DMS153 (cell line): Measurements from ENCODE around the gene AGRN.
"Not testable (repeated sequence)": the region's sequence is repeated elsewhere in the genome, so short reads cannot be mapped to it uniquely, and the experiment has no call there.

Experiments
- DNase-seq: peaks from one replicate; lab custom pipeline; 2025; lab: John Stamatoyannopoulos, UW

The AGRN gene

GRCh38 chr1:1001057-1001783 lies 18.7 kb upstream of the AGRN start:
- no peak for DNase-seq

- DNase-seq = no peak
Measured at GRCh38 chr1:1003618-1004419, 16.1 kb upstream of the AGRN start.

- DNase-seq = no peak
Measured at GRCh38 chr1:1004420-1004779, 15.5 kb upstream of the AGRN start.

GRCh38 chr1:1004780-1005697 lies 14.9 kb upstream of the AGRN start:
- peak; percentile 49 for DNase-seq

- DNase-seq = no peak
Measured at GRCh38 chr1:1005774-1006304, 14.1 kb upstream of the AGRN start.

GRCh38 chr1:1006305-1007159 lies 13.4 kb upstream of the AGRN start:
- DNase-seq = no peak

GRCh38 chr1:1010131-1010530 lies 9.8 kb upstream of the AGRN start:
- DNase-seq = not testable (repeated sequence)

- no peak for DNase-seq
Measured at GRCh38 chr1:1011396-1011949, 8.4 kb upstream of the AGRN start.

GRCh38 chr1:1012736-1013104 lies 7.2 kb upstream of the AGRN start:
- not testable (repeated sequence) for DNase-seq

GRCh38 chr1:1013105-1013921 lies 6.6 kb upstream of the AGRN start, which contains the start of gene ISG15:
TSS of gene ISG15 (plus strand) at chr1:1013497. CDS start at chr1:1013574, 77 bp downstream.
- peak; percentile 82 for DNase-seq

GRCh38 chr1:1013922-1014648 lies 5.8 kb upstream of the AGRN start:
- peak; percentile 72 for DNase-seq

GRCh38 chr1:1014799-1015681 lies 4.9 kb upstream of the AGRN start:
- no peak for DNase-seq

GRCh38 chr1:1017397-1018320 lies 2.3 kb upstream of the AGRN start:
- DNase-seq = not testable (repeated sequence)

- not testable (repeated sequence) for DNase-seq
Measured at GRCh38 chr1:1018321-1018685, 1.6 kb upstream of the AGRN start.

GRCh38 chr1:1019122-1019999 lies 559 bp upstream of the AGRN start:
- DNase-seq = peak; percentile 70

GRCh38 chr1:1020415-1021009 lies 592 bp downstream of the AGRN start:
- DNase-seq = no peak
